Stomach (tissue), 9 donors: ENCODE data around the gene MARCHF10. TPM values are rescaled to one million over a fixed set of nuclear protein-coding genes. Genes with fewer than 3 reads are reported as not detected.

ENCODE experiments used
- DNase-seq, 2 donors: peaks; one replicate each; pipeline versions ENCODE4 v3.0.0 to v3.0.0-alpha.2; 2013 to 2019
- H3K27ac ChIP-seq, 5 donors: fragments of 200-600 bp in 4 of 5; sonication (generic) in 4 of 5; one replicate each; pipeline ENCODE4 v1.5.1; 2013 to 2019; ENCODE audit warnings: mild to moderate bottlenecking in 1 of 5, moderate library complexity in 1 of 5
- H3K27me3 ChIP-seq, 3 donors: fragments of 200-600 bp; sonication (generic); one replicate each; pipeline ENCODE4 v1.5.1; 2017 to 2019; ENCODE audit warnings: mixed run types in 1 of 3
- H3K36me3 ChIP-seq, 4 donors: fragments of 200-600 bp; sonication (generic); 1 replicate in 3 of 4; 2 replicates in 1 of 4; pipeline ENCODE4 v1.5.1; 2016 to 2019
- H3K4me1 ChIP-seq, 4 donors: fragments of 200-600 bp; sonication (generic); one replicate each; pipeline ENCODE4 v1.5.1; 2016 to 2019
- H3K4me3 ChIP-seq, 4 donors: fragments of 200-600 bp; sonication (generic) in 3 of 4; one replicate each; pipeline ENCODE4 v1.5.1; 2016 to 2019; ENCODE audit warnings: mild to moderate bottlenecking in 1 of 4
- H3K9me3 ChIP-seq, 4 donors: fragments of 200-600 bp; sonication (generic); one replicate each; pipeline ENCODE4 v1.5.1; 2016 to 2019
- EP300 ChIP-seq: sonication (generic); formaldehyde crosslinking; IDR thresholded peaks from one replicate; pipeline ENCODE4 v1.6.1; 2017; ENCODE audit warnings: antibody characterized with exemption
- POLR2A ChIP-seq, 4 donors: fragments of 450-650 bp; IDR thresholded peaks; one replicate each; pipeline ENCODE4 v1.6.1; 2016; ENCODE audit warnings: antibody characterized with exemption in 4 of 4, control low read depth in 2 of 4, mild to moderate bottlenecking in 1 of 4, moderate library complexity in 1 of 4
- POLR2AphosphoS5 ChIP-seq, 3 donors: sonication (generic); formaldehyde crosslinking; IDR thresholded peaks; one replicate each; pipeline ENCODE4 v1.6.1; 2016; ENCODE audit warnings: antibody characterized with exemption in 3 of 3
- WGBS, 5 donors: extraction: QIAGEN DNeasy Blood & Tissue Kit in 3 of 5; methylation state at CpG; one replicate each; pipeline versions ENCODE4 v1.1.5 to v1.1.7; 2013 to 2018; 5-methylcytosine and 5-hydroxymethylcytosine counted together
- intact Hi-C: fragments of 100-400 bp; cut with DNase I; formaldehyde crosslinking; loops from one replicate; pipeline ENCODE4 v1.15.1; 2023; ENCODE audit warnings: low total_unique reads
- polyA plus RNA-seq, 3 donors: library from polyadenylated mRNA; stranded (reverse); fragments of 200-250 nt; gene quantifications; one replicate each; pipeline ENCODE4 v1.2.3, GENCODE V29; 2013
- total RNA-seq, 5 donors: library from RNA; depleted of rRNA; stranded (reverse); fragments of >200 nt; gene quantifications; one replicate each; pipeline versions ENCODE4 v1.1.0 to v1.2.3, GENCODE V29; 2014 to 2016
- TF ChIP-seq, protein P1 (sequence below), 7 experiments: fragments of 450-650 bp in 4 of 7; fragments of 200-600 bp in 3 of 7; sonication (generic) in 3 of 7; IDR thresholded peaks; one replicate each; pipeline ENCODE4 v1.5.1; 2016 to 2019; ENCODE audit warnings: antibody characterized with exemption in 7 of 7, control low read depth in 2 of 7, mild to moderate bottlenecking in 1 of 7
- donor health status: healthy with polysubstance abuse.
- donor health status: Bipolar disorder and iron deficiency.
- donor health status: healthy.

Gene MARCHF10
- total and polyA plus RNA-seq, 8 donors: 0.31 to 0.89 TPM; not detected in 6

- Histone ChIP-seq H3K9me3 (no peaks in the 10 kb centered on the region), H3K27me3 (no peaks in the 10 kb centered on the region), H3K4me1 (no peaks in the 10 kb centered on the region), H3K4me3 (no peak overlapping the region), H3K36me3 (no peaks in the 10 kb centered on the region), H3K27ac (no peak overlapping the region)
- 64 to 78% (median 76%) methylated on average over 7 of the region's 7 CpGs for WGBS, 5 donors
- TF ChIP-seq EP300: no peak
- TF ChIP-seq POLR2A (IDR thresholded peaks at IDR 0.05): no peak
- TF ChIP-seq, protein P1, sequence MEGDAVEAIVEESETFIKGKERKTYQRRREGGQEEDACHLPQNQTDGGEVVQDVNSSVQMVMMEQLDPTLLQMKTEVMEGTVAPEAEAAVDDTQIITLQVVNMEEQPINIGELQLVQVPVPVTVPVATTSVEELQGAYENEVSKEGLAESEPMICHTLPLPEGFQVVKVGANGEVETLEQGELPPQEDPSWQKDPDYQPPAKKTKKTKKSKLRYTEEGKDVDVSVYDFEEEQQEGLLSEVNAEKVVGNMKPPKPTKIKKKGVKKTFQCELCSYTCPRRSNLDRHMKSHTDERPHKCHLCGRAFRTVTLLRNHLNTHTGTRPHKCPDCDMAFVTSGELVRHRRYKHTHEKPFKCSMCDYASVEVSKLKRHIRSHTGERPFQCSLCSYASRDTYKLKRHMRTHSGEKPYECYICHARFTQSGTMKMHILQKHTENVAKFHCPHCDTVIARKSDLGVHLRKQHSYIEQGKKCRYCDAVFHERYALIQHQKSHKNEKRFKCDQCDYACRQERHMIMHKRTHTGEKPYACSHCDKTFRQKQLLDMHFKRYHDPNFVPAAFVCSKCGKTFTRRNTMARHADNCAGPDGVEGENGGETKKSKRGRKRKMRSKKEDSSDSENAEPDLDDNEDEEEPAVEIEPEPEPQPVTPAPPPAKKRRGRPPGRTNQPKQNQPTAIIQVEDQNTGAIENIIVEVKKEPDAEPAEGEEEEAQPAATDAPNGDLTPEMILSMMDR (IDR thresholded peaks at IDR 0.05): no peak
- TF ChIP-seq POLR2AphosphoS5 (IDR thresholded peaks at IDR 0.05): no peak
- peak in 1 of 2 donors; percentile 72 for DNase-seq
- intact Hi-C loops: no loop called here
Measured at GRCh38 chr17:62745806-62746205, 62.3 kb downstream of the MARCHF10 start.

- no peak for TF ChIP-seq POLR2AphosphoS5 (IDR thresholded peaks at IDR 0.05)
- TF ChIP-seq, protein P1 (IDR thresholded peaks at IDR 0.05): no peak
- TF ChIP-seq POLR2A (IDR thresholded peaks at IDR 0.05): no peak
- TF ChIP-seq EP300: no peak
- DNase-seq: no peak
- intact Hi-C loops: no loop called here
- Histone ChIP-seq H3K4me3 (no peak overlapping the region), H3K27me3 (no peaks in the 10 kb centered on the region), H3K4me1 (no peaks in the 10 kb centered on the region), H3K27ac (no peak overlapping the region), H3K36me3 (no peaks in the 10 kb centered on the region), H3K9me3 (no peaks in the 10 kb centered on the region)
- WGBS, 5 donors: 73 to 83% (median 80%) methylated on average over 7 of the region's 7 CpGs
Measured at GRCh38 chr17:62744259-62744658, 63.9 kb downstream of the MARCHF10 start.

DNA sequence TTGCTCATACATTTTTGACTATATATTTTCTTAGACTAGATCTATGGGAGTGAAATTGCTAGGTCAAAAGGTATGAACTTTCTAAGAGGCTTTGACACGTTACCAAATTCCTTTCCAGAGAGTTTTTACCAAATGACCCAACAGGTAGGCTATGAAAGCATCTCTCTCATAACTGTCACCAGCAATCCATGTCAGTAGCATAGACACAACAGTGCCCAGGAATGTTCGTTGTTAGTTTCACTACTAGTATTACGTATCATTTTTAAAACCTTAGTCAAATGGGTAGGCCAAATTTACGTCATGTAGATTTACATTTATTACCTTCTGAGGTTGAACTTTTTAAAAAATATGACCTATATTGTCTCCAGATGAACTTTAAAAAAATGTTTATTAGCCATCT lies 66.8 kb downstream of the MARCHF10 start:
- WGBS, 5 donors: 80 to 90% (median 88%) methylated on average over 4 of the region's 4 CpGs
- no peak for TF ChIP-seq EP300
- TF ChIP-seq POLR2A (IDR thresholded peaks at IDR 0.05): no peak
- TF ChIP-seq POLR2AphosphoS5 (IDR thresholded peaks at IDR 0.05): no peak
- no peaks in the 10 kb centered on the region for H3K9me3 ChIP-seq

GRCh38 chr17:62739645-62740388 lies 68.3 kb downstream of the MARCHF10 start:
- TF ChIP-seq POLR2AphosphoS5 (IDR thresholded peaks at IDR 0.05): no peak
- TF ChIP-seq, protein P1 (IDR thresholded peaks at IDR 0.05): no peak
- no peak for TF ChIP-seq EP300
- TF ChIP-seq POLR2A (IDR thresholded peaks at IDR 0.05): no peak

More for the DNA sequence above, 66.8 kb downstream of the MARCHF10 start:
- Histone ChIP-seq H3K27me3 (no peaks in the 10 kb centered on the region), H3K4me1 (no peaks in the 10 kb centered on the region), H3K36me3 (no peaks in the 10 kb centered on the region), H3K27ac (no peak overlapping the region), H3K4me3 (no peak overlapping the region)
- no peak for DNase-seq
- intact Hi-C loops: no loop called here

GRCh38 chr17:62738281-62738680 lies 69.8 kb downstream of the MARCHF10 start:
- no peaks in the 10 kb centered on the region for H3K4me1 ChIP-seq
- TF ChIP-seq EP300 (no peak), POLR2AphosphoS5 (IDR thresholded peaks at IDR 0.05) (no peak), POLR2A (IDR thresholded peaks at IDR 0.05) (no peak)
- TF ChIP-seq, protein P1 (IDR thresholded peaks at IDR 0.05): no peak
- WGBS, 5 donors: 88 to 93% (median 91%) methylated on average over 9 of the region's 9 CpGs
- no peaks in the 10 kb centered on the region for H3K27me3 ChIP-seq
- DNase-seq: no peak
- intact Hi-C loops: no loop called here
- H3K4me3 ChIP-seq: no peak overlapping the region
- H3K36me3 ChIP-seq: no peaks in the 10 kb centered on the region
- no peaks in the 10 kb centered on the region for H3K9me3 ChIP-seq
- no peak overlapping the region for H3K27ac ChIP-seq

More at GRCh38 chr17:62739645-62740388, 68.3 kb downstream of the MARCHF10 start:
- Histone ChIP-seq H3K4me1 (no peaks in the 10 kb centered on the region), H3K27me3 (no peaks in the 10 kb centered on the region), H3K36me3 (no peaks in the 10 kb centered on the region), H3K4me3 (no peak overlapping the region), H3K9me3 (no peaks in the 10 kb centered on the region), H3K27ac (no peak overlapping the region)
- DNase-seq: no peak
- 91 to 94% (median 91%) methylated on average over 16 of the region's 16 CpGs for WGBS, 5 donors
- intact Hi-C loops: no loop called here
